ENCODE data around the gene ENTR1.

ENTR1 gene

GRCh38 chr9:136401173-136401922 is 9.1 kb downstream of the ENTR1 start:
- in situ Hi-C loops (cut with MboI; ENCODE audit: low pct_unique_long_range_greater_than_20kb, low sequenced_read_pairs) = no loop called here
- DNase-seq = no peak

- peak; percentile 88 for DNase-seq
- in situ Hi-C loops (cut with MboI; ENCODE audit: low pct_unique_long_range_greater_than_20kb, low sequenced_read_pairs) = no loop called here
These were observed 10.2 kb downstream of the ENTR1 start, which contains the start of gene SNAPC4 for GRCh38 chr9:136400038-136400834. TSS of gene SNAPC4 (minus strand) at chr9:136400170. CDS start at chr9:136398428, 1,742 bp downstream.

GRCh38 chr9:136399176-136400037 is 11.0 kb downstream of the ENTR1 start:
- in situ Hi-C loops (cut with MboI; ENCODE audit: low pct_unique_long_range_greater_than_20kb, low sequenced_read_pairs) = no loop called here
- DNase-seq = peak; percentile 30

GRCh38 chr9:136398286-136398685 is 12.1 kb downstream of the ENTR1 start:
- DNase-seq = no peak
- in situ Hi-C loops (cut with MboI; ENCODE audit: low pct_unique_long_range_greater_than_20kb, low sequenced_read_pairs) = no loop called here

GRCh38 chr9:136397643-136398042 is 12.8 kb downstream of the ENTR1 start:
- no peak for DNase-seq
- in situ Hi-C loops (cut with MboI; ENCODE audit: low pct_unique_long_range_greater_than_20kb, low sequenced_read_pairs) = no loop called here

- in situ Hi-C loops (cut with MboI; ENCODE audit: low pct_unique_long_range_greater_than_20kb, low sequenced_read_pairs) = no loop called here
- no peak for DNase-seq
These were observed 14.2 kb downstream of the ENTR1 start for GRCh38 chr9:136396219-136396515.

- no peak for DNase-seq
- in situ Hi-C loops (cut with MboI; ENCODE audit: low pct_unique_long_range_greater_than_20kb, low sequenced_read_pairs) = no loop called here
These were observed 14.8 kb downstream of the ENTR1 start for GRCh38 chr9:136395345-136396218.

GRCh38 chr9:136395020-136395340 is 15.4 kb downstream of the ENTR1 start:
- in situ Hi-C loops (cut with MboI; ENCODE audit: low pct_unique_long_range_greater_than_20kb, low sequenced_read_pairs) = no loop called here

GRCh38 chr9:136394312-136395019 is 15.9 kb downstream of the ENTR1 start:
- no peak for DNase-seq
- in situ Hi-C loops (cut with MboI; ENCODE audit: low pct_unique_long_range_greater_than_20kb, low sequenced_read_pairs) = no loop called here

More at GRCh38 chr9:136395020-136395340, 15.4 kb downstream of the ENTR1 start:
- DNase-seq = no peak

GRCh38 chr9:136393531-136393930 is 16.9 kb downstream of the ENTR1 start:
- in situ Hi-C loops (cut with MboI; ENCODE audit: low pct_unique_long_range_greater_than_20kb, low sequenced_read_pairs) = no loop called here
- DNase-seq = no peak

GRCh38 chr9:136392538-136393449 is 17.6 kb downstream of the ENTR1 start:
- no peak for DNase-seq
- in situ Hi-C loops (cut with MboI; ENCODE audit: low pct_unique_long_range_greater_than_20kb, low sequenced_read_pairs) = no loop called here

- DNase-seq = no peak
- in situ Hi-C loops (cut with MboI; ENCODE audit: low pct_unique_long_range_greater_than_20kb, low sequenced_read_pairs) = no loop called here
These were observed 18.5 kb downstream of the ENTR1 start for GRCh38 chr9:136391737-136392537.

GRCh38 chr9:136389396-136389795 is 21.0 kb downstream of the ENTR1 start:
- in situ Hi-C loops (cut with MboI; ENCODE audit: low pct_unique_long_range_greater_than_20kb, low sequenced_read_pairs) = no loop called here
- no peak for DNase-seq

GRCh38 chr9:136387217-136387616 is 23.2 kb downstream of the ENTR1 start:
- in situ Hi-C loops (cut with MboI; ENCODE audit: low pct_unique_long_range_greater_than_20kb, low sequenced_read_pairs) = no loop called here

GRCh38 chr9:136386018-136386417 is 24.4 kb downstream of the ENTR1 start:
- in situ Hi-C loops (cut with MboI; ENCODE audit: low pct_unique_long_range_greater_than_20kb, low sequenced_read_pairs) = no loop called here
- DNase-seq = no peak

More at GRCh38 chr9:136387217-136387616, 23.2 kb downstream of the ENTR1 start:
- DNase-seq = no peak

GRCh38 chr9:136385015-136385414 is 25.4 kb downstream of the ENTR1 start:
- DNase-seq = no peak
- in situ Hi-C loops (cut with MboI; ENCODE audit: low pct_unique_long_range_greater_than_20kb, low sequenced_read_pairs) = no loop called here

- in situ Hi-C loops (cut with MboI; ENCODE audit: low pct_unique_long_range_greater_than_20kb, low sequenced_read_pairs) = no loop called here
- DNase-seq = no peak
These were observed 27.0 kb downstream of the ENTR1 start for GRCh38 chr9:136383436-136383835.
